ENCODE measurements around the gene MRPL40.

The MRPL40 gene

DNA sequence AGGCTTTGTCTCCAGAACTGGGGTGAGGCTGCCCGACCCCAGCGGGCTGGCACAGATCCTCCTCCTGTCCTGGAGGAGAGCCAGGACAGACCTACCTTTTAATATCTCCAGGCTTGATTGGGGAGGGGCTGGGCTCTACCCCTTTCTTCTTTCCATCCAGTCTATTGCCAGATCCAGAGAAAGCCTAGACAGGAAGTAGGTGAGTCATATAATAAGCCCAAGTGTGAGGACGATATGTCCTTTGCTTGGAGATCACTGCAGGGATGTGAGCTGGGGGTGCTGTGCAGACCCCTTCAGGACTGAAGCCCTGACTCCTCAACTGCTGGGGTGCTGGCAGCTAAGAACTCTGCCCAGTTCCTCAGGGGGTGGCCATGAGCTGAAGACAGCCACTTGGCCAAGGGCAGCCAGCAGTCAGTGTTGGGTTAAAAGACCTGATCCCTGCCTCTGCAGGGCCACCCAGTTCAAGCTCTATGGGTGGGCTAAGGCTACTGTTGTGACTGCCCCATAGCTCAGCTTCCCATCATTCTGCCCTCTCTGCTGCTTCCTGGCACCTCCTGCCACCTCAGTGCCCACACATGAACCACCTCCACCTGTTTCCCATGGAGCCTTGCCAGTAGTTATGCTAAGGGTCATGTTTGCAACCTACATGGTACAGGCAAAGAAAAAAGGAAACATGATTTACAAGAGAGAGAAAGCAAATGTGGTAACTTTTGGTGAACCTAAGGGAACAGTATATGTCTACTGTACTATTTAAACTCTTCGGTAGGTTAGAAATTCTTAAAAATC, 23.4 kb downstream of the MRPL40 start:
- H3K9me2 ChIP-seq (replicated peaks; ENCODE audit: low read depth, low read length): no peaks in the 10 kb centered on the region
- H3F3A ChIP-seq (ENCODE audit: low read depth): no peaks in the 10 kb centered on the region
- H3K9me3 ChIP-seq (ENCODE audit: insufficient read depth, low read depth, low read length): no peaks in the 10 kb centered on the region
- H4K20me1 ChIP-seq (ENCODE audit: insufficient read depth, low read length, poor library complexity, severe bottlenecking): no peaks in the 10 kb centered on the region
- no peaks in the 10 kb centered on the region for H3K27me3 ChIP-seq (ENCODE audit: insufficient read depth, low read length, poor library complexity, severe bottlenecking)
- no peak for TF ChIP-seq EZH2phosphoT487 (IDR thresholded peaks at IDR 0.05; ENCODE audit: borderline replicate concordance)
- TF ChIP-seq, protein P1, sequence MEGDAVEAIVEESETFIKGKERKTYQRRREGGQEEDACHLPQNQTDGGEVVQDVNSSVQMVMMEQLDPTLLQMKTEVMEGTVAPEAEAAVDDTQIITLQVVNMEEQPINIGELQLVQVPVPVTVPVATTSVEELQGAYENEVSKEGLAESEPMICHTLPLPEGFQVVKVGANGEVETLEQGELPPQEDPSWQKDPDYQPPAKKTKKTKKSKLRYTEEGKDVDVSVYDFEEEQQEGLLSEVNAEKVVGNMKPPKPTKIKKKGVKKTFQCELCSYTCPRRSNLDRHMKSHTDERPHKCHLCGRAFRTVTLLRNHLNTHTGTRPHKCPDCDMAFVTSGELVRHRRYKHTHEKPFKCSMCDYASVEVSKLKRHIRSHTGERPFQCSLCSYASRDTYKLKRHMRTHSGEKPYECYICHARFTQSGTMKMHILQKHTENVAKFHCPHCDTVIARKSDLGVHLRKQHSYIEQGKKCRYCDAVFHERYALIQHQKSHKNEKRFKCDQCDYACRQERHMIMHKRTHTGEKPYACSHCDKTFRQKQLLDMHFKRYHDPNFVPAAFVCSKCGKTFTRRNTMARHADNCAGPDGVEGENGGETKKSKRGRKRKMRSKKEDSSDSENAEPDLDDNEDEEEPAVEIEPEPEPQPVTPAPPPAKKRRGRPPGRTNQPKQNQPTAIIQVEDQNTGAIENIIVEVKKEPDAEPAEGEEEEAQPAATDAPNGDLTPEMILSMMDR (conservative IDR thresholded peaks at IDR 0.05; ENCODE audit: low read length): no peak
- no peaks in the 10 kb centered on the region for H3K4me1 ChIP-seq (ENCODE audit: insufficient read depth, low read length, poor library complexity, severe bottlenecking)
- H2AFZ ChIP-seq (ENCODE audit: low read length): no peak overlapping the region
- no peaks in the 10 kb centered on the region for H3K79me2 ChIP-seq (ENCODE audit: insufficient read depth, low read length)
- peaks cover 58% of the 10 kb centered on the region; the same call in 1 of the 2 replicates for H3K36me3 ChIP-seq (ENCODE audit: insufficient read depth, low read length)
- H3K4me2 ChIP-seq (ENCODE audit: low read depth, low read length, poor library complexity, severe bottlenecking): no peak overlapping the region
- H3K4me3 ChIP-seq (ENCODE audit: low read length, poor library complexity, severe bottlenecking): no peak overlapping the region
- H3K9ac ChIP-seq (ENCODE audit: low read depth, low read length, poor library complexity, severe bottlenecking): no peak overlapping the region

DNA sequence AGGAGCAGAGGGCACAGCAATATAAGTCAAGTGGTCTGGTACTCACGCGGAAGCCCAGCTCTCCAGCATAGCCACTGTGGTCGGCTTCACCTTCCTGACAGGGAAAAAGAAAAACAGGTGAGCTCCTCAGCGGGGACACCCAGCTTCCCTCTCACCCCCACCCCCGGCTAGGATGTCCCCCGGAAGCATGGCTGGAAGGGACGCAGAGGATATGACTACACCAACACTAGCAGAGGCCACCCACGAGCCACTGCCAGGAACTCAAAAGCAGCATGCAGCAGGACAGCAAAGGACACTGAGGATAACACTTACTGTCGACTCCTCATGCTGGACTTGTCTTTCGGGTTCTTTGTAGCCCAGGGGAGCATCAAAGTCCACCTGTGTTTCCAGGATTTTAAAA, 24.2 kb downstream of the MRPL40 start:
- Histone ChIP-seq H3F3A (ENCODE audit: low read depth) (no peaks in the 10 kb centered on the region), H3K4me3 (ENCODE audit: low read length, poor library complexity, severe bottlenecking) (no peak overlapping the region), H3K79me2 (ENCODE audit: insufficient read depth, low read length) (no peaks in the 10 kb centered on the region), H3K4me1 (ENCODE audit: insufficient read depth, low read length, poor library complexity, severe bottlenecking) (no peaks in the 10 kb centered on the region), H3K4me2 (ENCODE audit: low read depth, low read length, poor library complexity, severe bottlenecking) (no peak overlapping the region), H3K9me3 (ENCODE audit: insufficient read depth, low read depth, low read length) (no peaks in the 10 kb centered on the region), H3K27me3 (ENCODE audit: insufficient read depth, low read length, poor library complexity, severe bottlenecking) (no peaks in the 10 kb centered on the region), H3K36me3 (ENCODE audit: insufficient read depth, low read length) (peaks cover 64% of the 10 kb centered on the region; the same call in 1 of the 2 replicates), H3K9me2 (replicated peaks; ENCODE audit: low read depth, low read length) (no peaks in the 10 kb centered on the region), H2AFZ (ENCODE audit: low read length) (no peak overlapping the region), H4K20me1 (ENCODE audit: insufficient read depth, low read length, poor library complexity, severe bottlenecking) (no peaks in the 10 kb centered on the region), H3K9ac (ENCODE audit: low read depth, low read length, poor library complexity, severe bottlenecking) (no peak overlapping the region)
- TF ChIP-seq, protein P1 (conservative IDR thresholded peaks at IDR 0.05; ENCODE audit: low read length): no peak
- TF ChIP-seq EZH2phosphoT487 (IDR thresholded peaks at IDR 0.05; ENCODE audit: borderline replicate concordance): no peak

DNA sequence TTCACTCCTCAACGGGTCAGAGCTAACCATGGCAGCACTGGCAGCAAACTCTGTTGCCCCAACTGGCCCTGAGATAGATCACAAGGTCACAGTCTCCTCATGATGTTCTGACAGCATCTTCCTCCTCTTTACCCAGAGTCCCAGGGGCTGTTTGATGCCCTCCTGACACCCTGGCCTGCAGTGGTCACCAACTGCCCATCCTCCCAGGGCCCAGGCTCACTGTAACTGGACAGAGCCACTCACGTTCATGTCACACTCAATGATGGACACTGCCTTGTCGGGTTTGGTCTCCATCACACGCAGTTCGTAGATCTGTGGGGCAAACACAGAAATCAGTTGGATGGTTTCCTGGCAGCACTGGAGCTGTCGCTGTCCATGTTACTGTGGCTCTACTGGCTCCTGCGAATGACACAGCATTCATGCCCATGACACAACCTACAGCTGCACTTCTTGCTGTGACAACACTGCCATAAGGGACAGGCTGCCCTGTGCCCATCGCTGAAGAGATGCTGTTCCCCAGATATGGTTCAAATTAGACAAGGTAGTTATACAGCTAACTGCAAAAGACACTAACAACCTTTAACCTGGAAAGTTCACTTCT, 25.6 kb downstream of the MRPL40 start:
- Histone ChIP-seq H3K4me3 (ENCODE audit: low read length, poor library complexity, severe bottlenecking) (no peak overlapping the region), H3K79me2 (ENCODE audit: insufficient read depth, low read length) (no peaks in the 10 kb centered on the region), H3K9me3 (ENCODE audit: insufficient read depth, low read depth, low read length) (no peaks in the 10 kb centered on the region), H3K9ac (ENCODE audit: low read depth, low read length, poor library complexity, severe bottlenecking) (no peak overlapping the region), H3K9me2 (replicated peaks; ENCODE audit: low read depth, low read length) (no peaks in the 10 kb centered on the region), H4K20me1 (ENCODE audit: insufficient read depth, low read length, poor library complexity, severe bottlenecking) (no peaks in the 10 kb centered on the region), H3F3A (ENCODE audit: low read depth) (no peaks in the 10 kb centered on the region), H3K36me3 (ENCODE audit: insufficient read depth, low read length) (peaks cover 62% of the 10 kb centered on the region; the same call in 1 of the 2 replicates), H2AFZ (ENCODE audit: low read length) (no peak overlapping the region), H3K4me2 (ENCODE audit: low read depth, low read length, poor library complexity, severe bottlenecking) (no peak overlapping the region), H3K4me1 (ENCODE audit: insufficient read depth, low read length, poor library complexity, severe bottlenecking) (no peaks in the 10 kb centered on the region), H3K27me3 (ENCODE audit: insufficient read depth, low read length, poor library complexity, severe bottlenecking) (no peaks in the 10 kb centered on the region)
- TF ChIP-seq, protein P1 (conservative IDR thresholded peaks at IDR 0.05; ENCODE audit: low read length): no peak
- no peak for TF ChIP-seq EZH2phosphoT487 (IDR thresholded peaks at IDR 0.05; ENCODE audit: borderline replicate concordance)

All from Loucy (cell line).